HG03159 (cell line): ENCODE measurements around the gene SELENOM.
"Not testable (repeated sequence)": the region's sequence is repeated elsewhere in the genome, so short reads cannot be mapped to it uniquely, and the experiment has no call there.

Experiments used
- ATAC-seq: cut with Tn5 transposase; IDR thresholded peaks from one replicate; pipeline ENCODE4 v1.9.1; 2021; ENCODE audit warnings: mild to moderate bottlenecking, moderate library complexity; ENCODE audit not compliant: unreplicated experiment

The SELENOM gene

GRCh38 chr22:31106731-31107177 is 614 bp downstream of the SELENOM start:
- no peak for ATAC-seq

- no peak for ATAC-seq
These were observed 1.3 kb downstream of the SELENOM start for GRCh38 chr22:31106001-31106571.

- ATAC-seq: no peak
These were observed 2.0 kb downstream of the SELENOM start for GRCh38 chr22:31105282-31105929.

GRCh38 chr22:31104869-31105268 is 2.5 kb downstream of the SELENOM start:
- no peak for ATAC-seq

- ATAC-seq: no peak
These were observed 3.3 kb downstream of the SELENOM start for GRCh38 chr22:31103899-31104694.

GRCh38 chr22:31103111-31103510 is 4.3 kb downstream of the SELENOM start:
- no peak for ATAC-seq

GRCh38 chr22:31102441-31103081 is 4.8 kb downstream of the SELENOM start:
- no peak for ATAC-seq

- no peak for ATAC-seq
These were observed 6.4 kb downstream of the SELENOM start for GRCh38 chr22:31100762-31101525.

GRCh38 chr22:31099841-31100761 is 7.3 kb downstream of the SELENOM start:
- no peak for ATAC-seq

GRCh38 chr22:31099386-31099785 is 8.0 kb downstream of the SELENOM start:
- ATAC-seq: no peak

GRCh38 chr22:31098632-31099110 is 8.7 kb downstream of the SELENOM start:
- no peak for ATAC-seq

GRCh38 chr22:31097941-31098631 is 9.3 kb downstream of the SELENOM start:
- no peak for ATAC-seq

GRCh38 chr22:31097539-31097938 is 9.8 kb downstream of the SELENOM start:
- ATAC-seq: not testable (repeated sequence)

GRCh38 chr22:31096657-31097279 is 10.6 kb downstream of the SELENOM start:
- no peak for ATAC-seq

- ATAC-seq: no peak
These were observed 11.6 kb downstream of the SELENOM start for GRCh38 chr22:31095637-31096249.

GRCh38 chr22:31094741-31095140 is 12.6 kb downstream of the SELENOM start:
- no peak for ATAC-seq

- ATAC-seq: no peak
These were observed 13.3 kb downstream of the SELENOM start for GRCh38 chr22:31094021-31094551.
